ENCODE data around the gene IL18.

DNA sequence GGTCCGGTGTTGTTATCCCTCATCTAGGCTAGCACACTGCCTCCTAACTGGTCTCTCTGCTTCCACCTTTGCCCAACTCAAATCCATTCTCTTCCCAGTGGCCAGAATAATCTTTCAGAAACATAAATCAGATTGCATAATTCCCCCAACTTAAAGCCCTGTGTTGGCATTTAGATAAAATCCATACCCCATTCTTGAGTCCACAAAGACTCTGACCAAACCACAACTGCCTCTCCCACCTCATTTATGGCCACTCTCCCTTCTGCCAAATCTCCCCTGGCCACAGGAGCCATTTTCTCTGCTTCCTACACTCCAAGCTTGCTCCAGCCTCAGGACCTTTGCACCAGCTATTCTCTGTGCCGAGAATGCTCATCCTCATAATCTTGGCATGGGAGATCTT, 36.8 kb downstream of the IL18 start:
- TF ChIP-seq, protein P1, sequence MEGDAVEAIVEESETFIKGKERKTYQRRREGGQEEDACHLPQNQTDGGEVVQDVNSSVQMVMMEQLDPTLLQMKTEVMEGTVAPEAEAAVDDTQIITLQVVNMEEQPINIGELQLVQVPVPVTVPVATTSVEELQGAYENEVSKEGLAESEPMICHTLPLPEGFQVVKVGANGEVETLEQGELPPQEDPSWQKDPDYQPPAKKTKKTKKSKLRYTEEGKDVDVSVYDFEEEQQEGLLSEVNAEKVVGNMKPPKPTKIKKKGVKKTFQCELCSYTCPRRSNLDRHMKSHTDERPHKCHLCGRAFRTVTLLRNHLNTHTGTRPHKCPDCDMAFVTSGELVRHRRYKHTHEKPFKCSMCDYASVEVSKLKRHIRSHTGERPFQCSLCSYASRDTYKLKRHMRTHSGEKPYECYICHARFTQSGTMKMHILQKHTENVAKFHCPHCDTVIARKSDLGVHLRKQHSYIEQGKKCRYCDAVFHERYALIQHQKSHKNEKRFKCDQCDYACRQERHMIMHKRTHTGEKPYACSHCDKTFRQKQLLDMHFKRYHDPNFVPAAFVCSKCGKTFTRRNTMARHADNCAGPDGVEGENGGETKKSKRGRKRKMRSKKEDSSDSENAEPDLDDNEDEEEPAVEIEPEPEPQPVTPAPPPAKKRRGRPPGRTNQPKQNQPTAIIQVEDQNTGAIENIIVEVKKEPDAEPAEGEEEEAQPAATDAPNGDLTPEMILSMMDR (optimal IDR thresholded peaks at IDR 0.05 in 1 of 3, IDR thresholded peaks at IDR 0.05 in 1 of 3, conservative IDR thresholded peaks at IDR 0.05 in 1 of 3; ENCODE audit: extremely low read depth in 1 of 3, insufficient read depth in 2 of 3, low read length in 3 of 3) = no peak
- TF ChIP-seq EZH2 (IDR thresholded peaks at IDR 0.05; ENCODE audit: low read length) = no peak
